GM18502 (cell line): Measurements from ENCODE around the gene COX17.

Experiments used
- ATAC-seq: cut with Tn5 transposase; IDR thresholded peaks from one replicate; pipeline ENCODE4 v1.9.1; 2021; ENCODE audit warnings: mild to moderate bottlenecking; ENCODE audit not compliant: unreplicated experiment, poor library complexity

COX17 gene

DNA sequence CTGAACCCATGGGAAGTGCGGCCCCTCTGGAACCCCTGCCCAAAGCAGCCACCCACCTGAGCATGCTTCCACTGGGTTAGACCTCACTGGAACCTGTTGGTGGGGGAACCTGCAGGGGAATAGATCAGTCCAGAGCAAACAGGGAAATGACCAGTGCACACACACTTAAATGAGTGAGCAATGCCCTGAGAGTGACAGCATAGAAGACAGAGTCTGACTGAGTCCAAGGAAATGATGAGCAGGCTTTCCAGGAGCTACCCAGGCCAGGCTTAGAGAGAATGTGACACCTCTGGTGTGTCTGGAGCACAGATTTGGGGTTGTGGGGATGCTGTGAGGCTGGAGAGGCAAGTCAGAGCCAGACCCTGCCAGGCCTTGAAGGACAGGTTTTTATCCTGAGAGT, 51.0 kb downstream of the COX17 start:
- no peak for ATAC-seq

DNA sequence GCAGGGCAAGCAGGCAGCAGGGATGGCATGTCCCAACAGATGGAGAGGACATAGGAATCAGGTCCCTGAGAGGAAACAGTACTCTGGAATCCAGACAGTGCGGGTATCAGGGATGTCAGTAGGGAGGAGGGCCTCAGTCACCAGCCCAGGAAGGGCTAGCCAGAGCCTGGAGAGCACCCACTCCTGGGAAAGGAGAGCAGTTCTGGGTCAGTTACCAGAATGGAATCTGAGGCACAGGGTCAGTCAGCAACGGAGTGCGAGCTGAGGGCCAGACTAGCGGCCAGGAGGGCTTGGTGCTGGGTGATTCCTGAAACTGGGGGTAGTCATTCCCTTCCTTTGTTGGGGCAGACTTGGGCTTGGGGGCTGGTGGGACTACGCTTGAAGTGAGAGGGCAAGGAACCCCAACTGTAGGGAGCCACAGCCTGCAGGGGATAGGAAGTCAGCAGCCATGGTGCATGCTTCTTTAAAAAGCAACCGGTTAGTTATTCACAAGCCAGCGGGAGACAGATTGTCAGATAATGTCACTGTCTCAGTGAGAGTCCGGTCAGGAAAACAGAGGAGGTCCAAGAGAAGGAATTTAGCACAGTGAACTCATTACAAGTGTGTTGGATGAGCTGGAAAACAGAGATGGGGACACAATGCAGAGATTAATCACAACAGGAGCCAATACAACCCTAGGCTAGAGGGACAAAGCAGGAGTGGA, 51.6 kb downstream of the COX17 start:
- no peak for ATAC-seq

- ATAC-seq, result no peak
Observed at GRCh38 chr3:119624002-119624720, 53.0 kb downstream of the COX17 start.

DNA sequence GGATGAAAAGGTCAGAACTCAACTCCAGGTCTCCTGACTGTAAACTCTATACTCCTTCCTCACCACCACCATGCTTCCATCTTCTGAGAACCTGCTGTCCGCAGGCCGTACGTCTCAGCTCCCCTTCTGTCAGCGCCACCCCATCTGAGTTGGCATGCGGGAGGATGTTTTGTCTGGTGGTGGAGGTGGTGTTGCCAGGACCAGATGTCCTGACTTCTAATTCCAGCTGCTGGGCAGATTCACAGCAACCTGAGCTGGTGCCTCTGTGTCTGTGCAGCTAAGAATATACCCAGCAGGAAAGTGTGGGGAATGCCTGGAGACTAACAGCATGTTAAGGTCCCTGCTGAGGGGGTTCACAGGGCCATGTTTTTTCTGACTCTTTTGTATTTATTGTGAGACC, 56.3 kb downstream of the COX17 start:
- ATAC-seq, result no peak
